LNCAP (cell line): ENCODE data around the gene DTYMK.

Experiments
- CTCF ChIP-seq: fragments of 450-650 bp; IDR thresholded peaks from 2 replicates; pipeline ENCODE4 v1.5.1; 2017; ENCODE audit warnings: mild to moderate bottlenecking

The DTYMK gene

DNA sequence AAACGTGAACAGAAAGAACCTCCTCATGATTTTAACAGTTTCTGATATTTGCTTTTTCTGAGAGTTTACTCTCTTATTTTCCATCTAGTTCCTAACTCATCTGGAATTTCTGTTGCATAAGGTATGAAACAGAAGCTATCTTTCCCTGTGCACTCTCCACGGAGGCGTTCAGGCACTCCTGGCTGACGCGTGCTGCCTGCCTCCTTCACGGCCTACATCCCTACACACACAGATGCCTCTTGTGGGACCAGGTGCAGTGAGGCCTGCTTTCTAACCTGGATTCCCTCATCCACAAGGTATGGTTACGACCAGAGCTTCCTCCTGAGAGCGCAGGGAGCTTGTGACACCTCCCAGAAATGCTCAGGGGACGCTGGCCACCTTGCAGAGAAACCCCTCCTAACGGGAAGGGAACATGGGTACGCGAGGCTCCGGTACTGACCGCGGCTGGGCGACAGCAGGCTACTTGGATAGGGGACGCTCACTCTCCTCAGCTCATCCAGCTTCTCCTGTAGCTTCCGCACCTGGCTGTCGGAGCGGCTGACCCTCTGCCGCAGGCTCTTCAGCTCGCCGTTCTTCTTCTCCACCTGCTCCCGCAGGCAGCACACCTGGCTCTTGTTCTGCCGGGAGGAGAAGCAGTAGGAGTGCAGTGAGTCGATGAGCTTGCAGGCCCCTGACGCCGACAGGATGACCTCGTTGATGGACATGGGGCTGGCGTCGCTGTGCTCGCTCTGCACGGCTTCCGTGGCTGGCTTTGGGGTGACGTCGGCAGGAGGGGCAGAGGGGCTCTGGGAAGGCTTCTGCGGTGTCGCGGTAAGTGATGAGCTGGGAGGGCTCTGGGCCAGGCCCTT is 53.9 kb downstream of the DTYMK start:
- TF ChIP-seq CTCF: no peak

DNA sequence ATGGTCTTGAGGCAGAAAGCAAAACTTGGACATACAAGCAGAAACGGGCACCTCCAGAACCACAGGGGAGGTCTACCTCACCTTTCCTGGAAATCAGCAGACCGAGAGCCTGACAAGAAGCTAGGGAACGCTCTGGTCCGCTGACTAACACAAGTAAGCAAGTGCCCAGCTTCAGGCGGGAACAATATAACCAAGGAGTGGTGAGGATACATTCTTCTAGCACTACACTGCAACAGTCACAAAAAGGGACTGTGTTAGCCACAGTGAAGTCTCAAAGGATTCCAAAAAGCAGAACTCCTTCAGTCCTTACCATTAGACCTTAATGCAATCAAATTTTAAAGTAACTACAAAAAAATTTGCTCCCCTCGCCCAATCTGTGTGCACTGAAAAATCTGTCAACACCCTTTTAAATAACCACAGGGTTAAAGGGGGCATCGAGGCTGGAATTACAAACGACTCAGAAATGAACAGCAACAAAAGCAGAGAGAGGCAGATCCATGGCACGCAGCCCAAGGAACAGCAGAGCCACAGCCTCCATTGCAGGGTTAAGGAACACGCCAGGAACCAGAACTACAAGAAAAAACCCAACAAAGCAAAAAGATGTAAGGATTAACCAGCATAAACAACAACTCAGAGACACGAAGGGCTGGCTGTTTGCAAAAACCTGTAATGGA is 56.7 kb downstream of the DTYMK start:
- no peak for TF ChIP-seq CTCF

GRCh38 chr2:241627675-241628074 is 58.9 kb downstream of the DTYMK start:
- no peak for TF ChIP-seq CTCF
